HUES6 (cell line): ENCODE data around the gene FEN1.

Source experiments
- H3K27ac ChIP-seq: 2 replicates; pipeline ENCODE4 v1.7.0; 2013; ENCODE audit warnings: low read depth, mild to moderate bottlenecking, low read length, inconsistent platforms
- H3K27me3 ChIP-seq: 2 replicates; pipeline ENCODE4 v1.6.1; 2013; ENCODE audit warnings: low read length; ENCODE audit not compliant: control insufficient read depth, insufficient read depth
- H3K36me3 ChIP-seq: 2 replicates; pipeline ENCODE4 v1.6.1; 2013; ENCODE audit warnings: low read length; ENCODE audit not compliant: control insufficient read depth, insufficient read depth
- H3K4me1 ChIP-seq: 2 replicates; pipeline ENCODE4 v1.6.1; 2013; ENCODE audit warnings: low read length; ENCODE audit not compliant: control insufficient read depth, insufficient read depth
- H3K4me3 ChIP-seq: 2 replicates; pipeline ENCODE4 v1.5.1; 2013; ENCODE audit warnings: low read depth, low read length
- H3K9ac ChIP-seq: one replicate; pipeline ENCODE4 v1.6.1; 2013; ENCODE audit warnings: mild to moderate bottlenecking, low read length
- H3K9me3 ChIP-seq: 2 replicates; pipeline ENCODE4 v1.6.1; 2013; ENCODE audit warnings: low read depth, low read length; ENCODE audit not compliant: control insufficient read depth, insufficient read depth

The FEN1 gene

DNA sequence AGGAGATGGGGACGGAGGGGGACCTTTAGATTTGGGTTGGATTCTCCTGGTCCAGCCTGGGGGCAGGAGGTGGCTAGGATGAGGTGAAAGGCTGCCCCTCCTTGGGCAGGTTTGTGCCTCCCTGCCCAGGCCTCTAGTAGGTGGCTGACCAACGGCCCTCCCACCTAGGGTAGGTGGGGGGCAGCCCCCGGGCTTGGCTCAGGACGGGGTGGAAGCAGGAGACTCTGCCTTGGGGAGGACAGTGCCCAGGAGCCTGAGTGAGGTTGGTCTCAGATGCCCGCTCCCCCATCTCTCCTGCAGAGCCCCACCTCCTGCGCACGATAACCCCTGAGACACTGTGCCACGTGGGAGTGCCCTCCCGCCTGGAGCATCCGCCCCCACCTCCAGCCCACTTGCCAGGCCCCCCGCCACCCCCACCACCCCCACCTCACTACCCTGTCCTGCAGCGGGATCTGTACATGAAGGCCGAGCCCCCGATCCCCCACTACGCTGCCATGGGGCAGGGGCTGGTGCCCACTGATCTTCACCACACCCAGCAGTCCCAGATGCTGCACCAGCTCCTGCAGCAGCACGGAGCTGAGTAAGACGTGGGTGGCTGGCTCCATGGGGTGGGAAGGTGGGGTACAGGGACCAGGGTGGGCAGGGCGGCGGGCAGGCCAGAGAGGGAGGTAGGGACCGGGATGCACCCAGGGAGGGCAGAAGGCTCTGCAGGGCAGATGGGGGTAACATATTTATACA lies 22.6 kb upstream of the FEN1 start:
- Histone ChIP-seq H3K27ac (no peak overlapping the region), H3K36me3 (no peaks in the 10 kb centered on the region), H3K4me1 (peaks cover 32% of the 10 kb centered on the region), H3K9me3 (no peaks in the 10 kb centered on the region), H3K27me3 (no peaks in the 10 kb centered on the region), H3K4me3 (no peak overlapping the region), H3K9ac (no peak overlapping the region)

GRCh38 chr11:61771195-61771894 lies 21.4 kb upstream of the FEN1 start:
- H3K9me3 ChIP-seq: no peaks in the 10 kb centered on the region
- no peak overlapping the region for H3K27ac ChIP-seq
- H3K4me1 ChIP-seq: peaks cover 34% of the 10 kb centered on the region
- no peak overlapping the region for H3K9ac ChIP-seq
- H3K4me3 ChIP-seq: no peak overlapping the region
- no peaks in the 10 kb centered on the region for H3K27me3 ChIP-seq
- no peaks in the 10 kb centered on the region for H3K36me3 ChIP-seq

- H3K4me3 ChIP-seq: no peak overlapping the region
- H3K9ac ChIP-seq: no peak overlapping the region
These were observed 20.7 kb upstream of the FEN1 start for GRCh38 chr11:61771985-61772455.

GRCh38 chr11:61773356-61773755 lies 19.4 kb upstream of the FEN1 start:
- peaks cover 41% of the 10 kb centered on the region for H3K4me1 ChIP-seq
- H3K36me3 ChIP-seq: no peaks in the 10 kb centered on the region; the same call in 1 of the 2 replicates
- H3K9ac ChIP-seq: no peak overlapping the region
- H3K27me3 ChIP-seq: no peaks in the 10 kb centered on the region
- no peak overlapping the region for H3K4me3 ChIP-seq
- no peaks in the 10 kb centered on the region for H3K9me3 ChIP-seq
- H3K27ac ChIP-seq: no peak overlapping the region

More at GRCh38 chr11:61771985-61772455, 20.7 kb upstream of the FEN1 start:
- Histone ChIP-seq H3K27ac (no peak overlapping the region; the same call in 1 of the 2 replicates), H3K27me3 (no peaks in the 10 kb centered on the region), H3K4me1 (peaks cover 38% of the 10 kb centered on the region), H3K36me3 (no peaks in the 10 kb centered on the region), H3K9me3 (no peaks in the 10 kb centered on the region)

DNA sequence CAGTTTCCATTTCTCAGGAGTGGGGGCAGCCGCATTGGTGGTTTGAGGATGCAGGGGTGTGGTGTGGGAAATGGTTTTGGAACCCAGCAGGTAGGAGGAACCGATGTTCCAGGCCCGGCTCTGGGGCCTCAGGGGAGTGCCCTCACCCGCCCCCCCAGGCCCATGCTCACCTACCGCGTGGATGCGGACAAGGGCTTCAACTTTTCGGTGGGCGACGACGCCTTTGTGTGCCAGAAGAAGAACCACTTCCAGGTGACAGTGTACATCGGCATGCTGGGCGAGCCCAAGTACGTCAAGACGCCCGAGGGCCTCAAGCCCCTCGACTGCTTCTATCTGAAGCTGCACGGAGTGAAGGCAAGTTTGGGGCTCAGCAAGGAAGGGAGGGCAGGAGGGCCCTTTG lies 18.9 kb upstream of the FEN1 start:
- no peaks in the 10 kb centered on the region for H3K9me3 ChIP-seq
- no peaks in the 10 kb centered on the region for H3K27me3 ChIP-seq
- no peak overlapping the region for H3K27ac ChIP-seq
- H3K4me1 ChIP-seq: peaks cover 41% of the 10 kb centered on the region
- H3K36me3 ChIP-seq: no peaks in the 10 kb centered on the region; the same call in 1 of the 2 replicates
- no peak overlapping the region for H3K4me3 ChIP-seq
- no peak overlapping the region for H3K9ac ChIP-seq

DNA sequence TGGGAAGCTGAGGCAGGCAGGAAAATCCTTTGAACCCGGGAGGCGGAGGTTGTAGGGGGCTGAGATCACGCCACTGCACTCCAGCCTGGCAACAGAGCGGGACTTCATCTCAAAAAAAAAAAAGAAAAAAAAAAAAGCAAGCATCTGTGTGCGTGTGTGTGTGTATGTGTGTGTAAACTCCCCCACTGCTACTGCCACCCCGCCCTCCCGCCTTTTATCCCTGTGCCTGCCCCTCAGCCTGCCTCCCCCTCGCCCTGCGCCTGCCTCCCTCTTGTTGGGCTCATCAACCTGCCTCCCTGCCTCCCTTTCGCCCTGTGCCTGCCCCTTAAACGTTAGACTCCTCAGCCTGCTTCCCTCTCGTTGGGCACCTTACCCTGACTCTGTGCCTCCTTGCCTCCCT lies 18.3 kb upstream of the FEN1 start:
- Histone ChIP-seq H3K36me3 (no peaks in the 10 kb centered on the region; the same call in 1 of the 2 replicates), H3K4me3 (no peak overlapping the region), H3K9me3 (no peaks in the 10 kb centered on the region), H3K27me3 (no peaks in the 10 kb centered on the region), H3K27ac (no peak overlapping the region), H3K4me1 (peaks cover 39% of the 10 kb centered on the region), H3K9ac (no peak overlapping the region)

- Histone ChIP-seq H3K9me3 (no peaks in the 10 kb centered on the region), H3K4me1 (peaks cover 34% of the 10 kb centered on the region), H3K36me3 (peaks cover 5% of the 10 kb centered on the region; the same call in 1 of the 2 replicates), H3K27ac (no peak overlapping the region), H3K4me3 (no peak overlapping the region), H3K9ac (no peak overlapping the region), H3K27me3 (no peaks in the 10 kb centered on the region)
These were observed 17.6 kb upstream of the FEN1 start for GRCh38 chr11:61775106-61775505.

- H3K4me1 ChIP-seq: peaks cover 34% of the 10 kb centered on the region
- peaks cover 7% of the 10 kb centered on the region; the same call in 1 of the 2 replicates for H3K36me3 ChIP-seq
- H3K9ac ChIP-seq: no peak overlapping the region
- H3K4me3 ChIP-seq: no peak overlapping the region
- no peaks in the 10 kb centered on the region for H3K9me3 ChIP-seq
- no peaks in the 10 kb centered on the region for H3K27me3 ChIP-seq
- H3K27ac ChIP-seq: no peak overlapping the region
These were observed 16.8 kb upstream of the FEN1 start for GRCh38 chr11:61775606-61776554.

GRCh38 chr11:61776561-61777075 lies 16.1 kb upstream of the FEN1 start:
- Histone ChIP-seq H3K36me3 (peaks cover 9% of the 10 kb centered on the region; the same call in 1 of the 2 replicates), H3K27me3 (no peaks in the 10 kb centered on the region), H3K4me1 (peaks cover 27% of the 10 kb centered on the region), H3K9me3 (no peaks in the 10 kb centered on the region), H3K4me3 (no peak overlapping the region), H3K27ac (no peak overlapping the region), H3K9ac (no peak overlapping the region)

DNA sequence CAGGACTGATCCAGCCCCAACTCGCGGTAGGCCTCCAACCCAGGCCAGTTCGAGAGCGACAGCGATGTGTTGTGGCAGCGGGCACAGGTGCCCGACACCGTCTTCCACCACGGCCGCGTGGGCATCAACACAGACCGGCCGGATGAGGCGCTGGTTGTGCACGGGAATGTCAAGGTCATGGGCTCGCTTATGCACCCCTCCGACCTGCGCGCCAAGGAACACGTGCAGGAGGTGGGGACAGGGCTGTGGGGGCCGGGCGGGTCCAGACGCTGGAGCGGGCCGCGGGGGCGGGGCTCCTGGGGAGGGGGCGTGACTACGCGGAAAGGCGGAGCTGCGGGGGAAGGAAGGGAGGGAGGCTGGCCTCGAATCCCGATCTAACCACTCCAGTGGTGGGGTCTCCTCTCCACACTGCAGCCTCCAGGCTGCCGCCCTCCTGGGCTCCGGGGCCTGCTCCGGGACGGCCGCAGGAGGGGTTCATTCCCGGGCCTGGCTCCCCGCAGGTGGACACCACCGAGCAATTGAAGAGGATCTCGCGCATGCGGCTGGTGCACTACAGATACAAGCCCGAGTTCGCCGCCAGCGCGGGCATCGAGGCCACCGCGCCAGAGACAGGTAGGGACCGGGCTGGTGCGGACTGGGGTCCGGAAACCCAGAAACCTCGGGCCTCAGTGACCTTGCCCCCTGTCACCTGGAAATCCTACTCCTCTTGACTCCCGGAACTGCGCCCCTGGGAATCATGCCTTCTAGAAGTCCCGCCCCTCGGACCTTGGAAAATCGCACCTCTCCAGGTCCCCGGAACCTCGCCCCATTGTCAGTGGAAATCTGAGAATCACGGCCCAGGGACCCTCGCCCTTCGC lies 15.2 kb upstream of the FEN1 start:
- no peaks in the 10 kb centered on the region for H3K27me3 ChIP-seq
- H3K9ac ChIP-seq: no peak overlapping the region
- H3K27ac ChIP-seq: no peak overlapping the region
- peaks cover 18% of the 10 kb centered on the region for H3K4me1 ChIP-seq
- no peaks in the 10 kb centered on the region for H3K9me3 ChIP-seq
- H3K36me3 ChIP-seq: peaks cover 10% of the 10 kb centered on the region; the same call in 1 of the 2 replicates
- H3K4me3 ChIP-seq: no peak overlapping the region
